Activated CD8-positive, alpha-beta T cell treated with anti-CD3 and anti-CD28 coated beads, Interleukin-2, amount 10 ng/mL, durations not matched to agents 7 days and 5 days (primary cell): Measurements from ENCODE around the gene TESPA1. TPM values are rescaled to one million over a fixed set of nuclear protein-coding genes. Genes with fewer than 3 reads are reported as not detected.

Experiments used
- ATAC-seq: fragments of 150-1000 bp; cut with Tn5 transposase; one replicate; pipeline ENCODE4 v1.10.0; 2021; ENCODE audit warnings: moderate library complexity
- CTCF ChIA-PET: fragments of 350-600 bp; sonication (Branson Sonifier 250); formaldehyde crosslinking; loops from one replicate; lab custom pipeline; 2021; ENCODE audit warnings: antibody characterized with exemption; lab: Charles Lee
- POLR2A ChIA-PET: fragments of 350-600 bp; sonication (Branson Sonifier 250); formaldehyde crosslinking; loops from one replicate; lab custom pipeline; 2021; ENCODE audit warnings: antibody characterized with exemption; lab: Charles Lee
- DNase-seq: peaks from one replicate; pipeline ENCODE4 v3.0.0-alpha.2; 2020
- H3K27ac Mint-ChIP-seq: one replicate; pipeline ENCODE4 v1.8.0; 2021; ENCODE audit warnings: mild to moderate bottlenecking, mixed read lengths
- H3K27me3 Mint-ChIP-seq: one replicate; pipeline ENCODE4 v1.8.0; 2021; ENCODE audit warnings: low read depth, mixed read lengths
- H3K36me3 Mint-ChIP-seq: one replicate; pipeline ENCODE4 v1.8.0; 2021; ENCODE audit warnings: low read depth, mixed read lengths
- H3K4me1 Mint-ChIP-seq: one replicate; pipeline ENCODE4 v1.8.0; 2021; ENCODE audit warnings: low read depth, mixed read lengths
- H3K4me3 Mint-ChIP-seq: one replicate; pipeline ENCODE4 v1.8.0; 2021; ENCODE audit warnings: mild to moderate bottlenecking, mixed read lengths
- H3K9me3 Mint-ChIP-seq: one replicate; pipeline ENCODE4 v1.8.0; 2022; ENCODE audit warnings: mixed read lengths; ENCODE audit not compliant: insufficient read depth
- total RNA-seq, 2 experiments: library from RNA; stranded (reverse); gene quantifications; one replicate each; pipeline ENCODE4 v1.2.3, GENCODE V29; 2021

TESPA1 gene
- 10 to 100 TPM; 81.0 to 84.6 TPM for total RNA-seq

GRCh38 chr12:54984658-54985376, at the start of gene TESPA1:
TESPA1 (minus strand) TSS chr12:54984762; CDS start chr12:54974562, 10,200 bp downstream.
- Mint-ChIP-seq H3K27ac (peak within 1 kb of the TSS; percentile 86), H3K4me3 (peak within 1 kb of the TSS; percentile 91), H3K9me3 (no peaks in the 10 kb centered on the region), H3K36me3 (peaks cover 44% of the 10 kb centered on the region), H3K4me1 (peaks cover 66% of the 10 kb centered on the region), H3K27me3 (no peaks in the 10 kb centered on the region)
- peak; percentile 94 for DNase-seq
- CTCF ChIA-PET: interaction anchor here (0.9 to 7.6 kb wide), 15 partner anchors 8 to 259 kb away, joined by 3 to 117 read pairs (median 4); partner anchors contain the start of gene MUCL1
- ATAC-seq: peak; percentile 85
- POLR2A ChIA-PET: interaction anchor here (0.6 to 2.5 kb wide), 15 partner anchors 9 to 411 kb away, joined by 3 to 15 read pairs (median 3); no protein-coding TSS in a partner anchor

DNA sequence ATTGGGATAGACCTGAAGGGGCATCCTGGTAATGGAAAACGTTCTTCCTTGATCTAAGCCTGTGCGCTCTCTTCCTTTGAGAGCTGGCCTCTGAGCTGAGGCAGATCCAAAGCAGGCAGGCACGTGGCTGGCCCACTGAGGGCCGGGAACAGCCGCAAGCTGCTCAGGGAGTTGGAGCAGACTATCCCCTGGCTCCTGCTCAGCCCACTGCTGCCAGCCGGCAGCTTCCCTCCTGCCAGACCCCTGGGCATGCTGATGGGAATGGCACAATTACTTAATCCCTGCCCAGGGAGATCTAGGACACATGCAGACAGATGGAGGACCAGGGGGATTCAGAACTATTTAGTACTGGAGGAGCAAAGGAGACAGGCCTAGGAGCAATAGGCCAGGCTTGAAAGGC, 49.7 kb upstream of the TESPA1 start:
- CTCF ChIA-PET: interaction anchor here (1.6 to 3.1 kb wide), 3 partner anchors 35 to 42 kb away, joined by 8 to 15 read pairs (median 15); no protein-coding TSS in a partner anchor
- Mint-ChIP-seq H3K4me3 (no peak overlapping the region), H3K4me1 (peaks cover 28% of the 10 kb centered on the region), H3K9me3 (no peaks in the 10 kb centered on the region), H3K36me3 (no peaks in the 10 kb centered on the region), H3K27me3 (peaks cover 3% of the 10 kb centered on the region), H3K27ac (no peak overlapping the region)
- POLR2A ChIA-PET: no interaction called here
- ATAC-seq (no peak), DNase-seq (no peak)

DNA sequence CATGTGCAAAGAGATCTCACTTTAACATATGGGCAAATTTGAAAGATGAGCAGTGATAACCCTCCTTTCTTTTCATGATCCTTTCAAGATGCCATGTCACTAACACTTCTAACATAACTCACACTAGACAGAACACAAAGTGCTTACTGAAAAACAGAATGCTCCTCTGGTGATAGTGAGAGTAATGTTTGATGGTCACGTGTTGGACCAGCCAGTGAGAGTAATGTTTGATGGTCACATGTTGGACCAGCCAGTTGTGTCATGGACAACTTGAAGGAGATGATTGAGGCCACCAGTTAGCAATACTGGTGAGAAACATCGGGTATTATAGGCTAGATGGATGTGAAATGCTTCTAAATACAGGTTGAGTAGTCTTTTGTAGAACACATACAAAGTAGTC, 40.9 kb upstream of the TESPA1 start:
- H3K4me1 Mint-ChIP-seq: no peaks in the 10 kb centered on the region
- H3K27ac Mint-ChIP-seq: no peak overlapping the region
- CTCF ChIA-PET: interaction anchor here (0.9 to 3.0 kb wide), 3 partner anchors 43 to 276 kb away, joined by 3 to 10 read pairs (median 8); no protein-coding TSS in a partner anchor
- POLR2A ChIA-PET: no interaction called here
- H3K9me3 Mint-ChIP-seq: no peaks in the 10 kb centered on the region
- H3K36me3 Mint-ChIP-seq: no peaks in the 10 kb centered on the region
- no peak for DNase-seq
- no peak overlapping the region for H3K4me3 Mint-ChIP-seq
- ATAC-seq: no peak
- H3K27me3 Mint-ChIP-seq: peaks cover 23% of the 10 kb centered on the region

GRCh38 chr12:55024575-55024974, 40.0 kb upstream of the TESPA1 start:
- no peak for DNase-seq
- POLR2A ChIA-PET: no interaction called here

DNA sequence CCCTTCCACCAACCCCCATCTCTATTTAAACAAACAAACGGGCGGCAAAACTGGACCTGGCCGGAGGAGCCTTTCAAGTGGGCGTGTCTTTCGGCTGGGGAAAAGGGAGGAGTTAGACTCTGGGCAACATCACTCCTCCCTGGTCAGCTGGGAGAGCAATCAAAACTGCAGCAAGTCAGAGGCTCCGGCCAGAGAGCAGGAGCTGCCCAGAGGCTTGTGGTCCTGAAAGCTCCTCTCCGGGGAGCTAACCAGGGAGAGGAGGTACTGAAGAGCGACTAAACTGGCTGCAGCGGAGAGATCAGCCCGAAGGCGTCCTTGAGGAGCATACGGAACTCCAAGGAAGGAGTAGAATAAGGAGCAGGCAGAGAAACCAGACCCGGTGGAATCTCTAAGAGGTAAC, 35.2 kb upstream of the TESPA1 start, which contains the start of gene NEUROD4:
TSS of gene NEUROD4 (plus strand) at position 191 of the 400 bp plus-strand sequence. CDS start 6,466 bp downstream, outside the sequence.
- ATAC-seq (peak; percentile 67), DNase-seq (peak; percentile 41)
- H3K4me1 Mint-ChIP-seq: no peaks in the 10 kb centered on the region
- H3K36me3 Mint-ChIP-seq: no peaks in the 10 kb centered on the region
- H3K9me3 Mint-ChIP-seq: no peaks in the 10 kb centered on the region
- no peak within 1 kb of the TSS for H3K4me3 Mint-ChIP-seq
- H3K27me3 Mint-ChIP-seq: peaks cover 36% of the 10 kb centered on the region
- CTCF ChIA-PET: interaction anchor here (0.8 to 1.8 kb wide), 2 partner anchors 52 to 270 kb away, joined by 3 to 5 read pairs; no protein-coding TSS in a partner anchor
- no peak within 1 kb of the TSS for H3K27ac Mint-ChIP-seq
- POLR2A ChIA-PET: no interaction called here

More at GRCh38 chr12:55024575-55024974, 40.0 kb upstream of the TESPA1 start:
- no peak for ATAC-seq
- H3K27me3 Mint-ChIP-seq: peaks cover 28% of the 10 kb centered on the region
- no peaks in the 10 kb centered on the region for H3K36me3 Mint-ChIP-seq
- CTCF ChIA-PET: interaction anchor here (0.9 to 3.0 kb wide), 4 partner anchors 31 to 275 kb away, joined by 3 to 10 read pairs (median 8); no protein-coding TSS in a partner anchor
- H3K4me3 Mint-ChIP-seq: no peak overlapping the region
- no peaks in the 10 kb centered on the region for H3K9me3 Mint-ChIP-seq
- no peaks in the 10 kb centered on the region for H3K4me1 Mint-ChIP-seq
- H3K27ac Mint-ChIP-seq: no peak overlapping the region

DNA sequence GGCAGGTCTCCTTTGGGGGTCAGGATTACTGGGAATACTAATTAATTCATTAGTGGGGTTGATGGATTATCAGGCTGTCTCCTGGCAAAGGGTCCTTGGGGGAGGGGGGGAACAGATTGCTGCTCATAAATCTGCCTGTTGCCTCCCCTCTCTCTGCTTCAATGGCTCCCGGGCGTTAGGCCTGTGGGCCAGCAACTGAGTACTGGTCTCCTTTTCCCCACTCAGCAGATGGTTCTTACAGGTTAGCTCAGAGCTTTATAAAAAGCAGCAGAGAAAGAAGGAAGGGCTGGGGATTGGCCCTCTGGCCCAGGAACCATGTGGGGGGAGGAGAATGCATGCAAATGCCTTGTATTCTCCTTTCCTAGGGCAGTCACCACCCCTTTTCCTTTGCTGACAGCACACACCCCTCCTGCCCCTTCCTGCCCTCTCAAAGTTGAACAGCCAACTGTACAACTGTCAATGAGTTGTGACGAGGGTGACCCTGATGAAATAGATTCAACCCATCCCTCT, 32.9 kb upstream of the TESPA1 start:
- Mint-ChIP-seq H3K27me3 (peaks cover 29% of the 10 kb centered on the region), H3K36me3 (peaks cover 3% of the 10 kb centered on the region), H3K4me1 (no peaks in the 10 kb centered on the region), H3K4me3 (no peak overlapping the region), H3K9me3 (no peaks in the 10 kb centered on the region), H3K27ac (no peak overlapping the region)
- ATAC-seq (no peak), DNase-seq (no peak)
- POLR2A ChIA-PET: no interaction called here
- CTCF ChIA-PET: no interaction called here

- no peak overlapping the region for H3K27ac Mint-ChIP-seq
Observed at GRCh38 chr12:55008944-55009585, 24.5 kb upstream of the TESPA1 start.

GRCh38 chr12:55002355-55002754, 17.8 kb upstream of the TESPA1 start:
- ChIA-PET POLR2A (no interaction called here), CTCF (interaction anchor here (1.0 to 19.3 kb wide), 3 partner anchors 9 to 68 kb away, joined by 3 to 884 read pairs (median 8); no protein-coding TSS in a partner anchor)
- Mint-ChIP-seq H3K27me3 (no peaks in the 10 kb centered on the region), H3K36me3 (no peaks in the 10 kb centered on the region), H3K4me3 (no peak overlapping the region), H3K9me3 (peaks cover 6% of the 10 kb centered on the region), H3K27ac (no peak overlapping the region), H3K4me1 (peaks cover 5% of the 10 kb centered on the region)
- DNase-seq (no peak), ATAC-seq (no peak)

More at GRCh38 chr12:55008944-55009585, 24.5 kb upstream of the TESPA1 start:
- peaks cover 6% of the 10 kb centered on the region for H3K9me3 Mint-ChIP-seq
- peaks cover 2% of the 10 kb centered on the region for H3K27me3 Mint-ChIP-seq
- DNase-seq (no peak), ATAC-seq (no peak)
- H3K4me3 Mint-ChIP-seq: no peak overlapping the region
- peaks cover 2% of the 10 kb centered on the region for H3K4me1 Mint-ChIP-seq
- POLR2A ChIA-PET: no interaction called here
- CTCF ChIA-PET: interaction anchor here (1.1 to 19.3 kb wide), 3 partner anchors 16 to 260 kb away, joined by 3 to 884 read pairs (median 7); no protein-coding TSS in a partner anchor
- peaks cover 3% of the 10 kb centered on the region for H3K36me3 Mint-ChIP-seq

DNA sequence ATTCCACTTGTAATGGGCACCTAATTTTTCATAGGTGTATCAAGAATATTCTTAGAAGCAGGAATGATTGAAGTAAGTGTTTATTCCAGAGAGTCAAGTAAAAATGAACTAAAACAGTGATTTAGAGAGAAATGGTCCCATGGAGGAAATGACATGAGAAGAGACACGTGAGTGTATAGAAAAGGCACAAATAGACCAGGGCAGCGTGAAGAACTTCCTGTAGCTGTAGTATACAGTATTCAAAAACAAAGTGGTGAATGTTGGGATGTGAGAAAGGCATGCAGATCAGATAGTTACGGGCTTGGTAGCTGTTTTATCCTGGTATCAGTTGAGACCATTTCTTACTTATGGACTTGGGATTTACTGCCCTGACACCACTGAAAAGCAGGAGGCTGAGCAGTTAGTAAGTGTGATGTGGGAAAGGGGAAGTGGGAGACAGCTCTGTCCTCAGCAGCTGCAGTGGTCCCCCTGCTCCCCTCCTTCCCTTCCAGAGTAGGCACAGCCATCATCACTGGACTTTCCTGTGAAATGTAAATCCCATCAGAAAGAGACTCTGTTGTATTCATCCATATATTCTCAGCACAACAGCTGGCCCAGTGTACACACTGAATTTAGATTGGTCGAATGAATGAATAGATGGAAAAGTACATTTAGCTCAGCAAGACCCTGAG, 16.8 kb upstream of the TESPA1 start:
- Mint-ChIP-seq H3K4me3 (no peak overlapping the region), H3K36me3 (no peaks in the 10 kb centered on the region), H3K9me3 (no peaks in the 10 kb centered on the region), H3K27ac (no peak overlapping the region), H3K4me1 (peaks cover 5% of the 10 kb centered on the region), H3K27me3 (no peaks in the 10 kb centered on the region)
- ChIA-PET CTCF (interaction anchor here (1.2 to 19.3 kb wide), 4 partner anchors 8 to 251 kb away, joined by 3 to 884 read pairs (median 8); no protein-coding TSS in a partner anchor), POLR2A (no interaction called here)
- ATAC-seq (no peak), DNase-seq (no peak)

- H3K36me3 Mint-ChIP-seq: no peaks in the 10 kb centered on the region
- H3K4me1 Mint-ChIP-seq: peaks cover 5% of the 10 kb centered on the region
- ATAC-seq (no peak), DNase-seq (no peak)
- H3K27me3 Mint-ChIP-seq: no peaks in the 10 kb centered on the region
- H3K4me3 Mint-ChIP-seq: no peak overlapping the region
- POLR2A ChIA-PET: interaction anchor here (0.6 kb wide), 1 partner anchor 29 kb away, joined by 3 read pairs; no protein-coding TSS in a partner anchor
- CTCF ChIA-PET: interaction anchor here (3.8 to 19.3 kb wide), 2 partner anchors 72 to 249 kb away, joined by 33 to 884 read pairs; no protein-coding TSS in a partner anchor
- no peaks in the 10 kb centered on the region for H3K9me3 Mint-ChIP-seq
- no peak overlapping the region for H3K27ac Mint-ChIP-seq
Observed at GRCh38 chr12:54998958-54999510, 14.5 kb upstream of the TESPA1 start.
